ENCODE results near the gene MMEL1.

The MMEL1 gene

DNA sequence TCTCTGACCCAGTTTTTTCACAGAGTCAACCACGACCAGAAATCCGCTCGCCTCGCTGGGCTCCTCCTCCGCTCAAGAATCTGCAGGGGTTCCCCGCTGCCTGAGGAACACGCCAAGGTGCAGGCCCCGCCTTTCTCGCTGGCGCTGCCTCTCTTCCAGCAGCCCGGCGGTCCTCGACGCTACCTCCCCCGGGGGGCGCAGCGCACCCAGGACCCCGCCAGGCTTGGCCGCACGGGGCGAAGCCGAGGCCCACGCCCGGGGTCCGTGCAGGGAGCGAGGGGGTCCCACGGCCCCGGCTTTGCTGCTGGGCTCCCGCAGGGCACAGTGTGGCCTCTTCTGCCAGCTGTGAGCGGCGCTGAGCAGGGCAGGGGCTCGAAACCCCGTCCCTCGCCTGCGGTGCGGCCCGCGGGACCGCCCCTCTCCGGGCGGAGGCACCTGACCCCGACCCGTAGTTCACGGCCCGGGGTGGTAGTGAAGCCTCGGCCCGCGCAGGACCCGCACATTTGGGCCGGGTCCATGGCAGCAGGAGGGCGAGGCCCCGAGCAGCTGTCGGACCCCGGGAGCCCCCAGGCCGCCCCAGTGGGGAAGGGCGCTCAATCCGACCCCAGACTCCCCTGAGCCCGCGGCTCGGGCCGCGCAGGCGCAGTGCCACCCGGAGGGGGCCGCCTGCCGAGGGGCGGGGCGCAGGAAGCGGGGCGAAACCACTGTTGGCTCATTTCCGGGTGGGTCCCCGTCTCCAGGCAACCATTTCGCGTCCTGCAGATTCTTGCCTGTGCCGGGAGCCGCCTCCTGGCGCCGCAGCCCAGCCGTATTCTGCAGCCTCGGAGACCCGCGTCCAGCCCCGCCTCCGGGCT, 10.0 kb upstream of the MMEL1 start:
- DNase-seq: peak; percentile 58 to 82

DNA sequence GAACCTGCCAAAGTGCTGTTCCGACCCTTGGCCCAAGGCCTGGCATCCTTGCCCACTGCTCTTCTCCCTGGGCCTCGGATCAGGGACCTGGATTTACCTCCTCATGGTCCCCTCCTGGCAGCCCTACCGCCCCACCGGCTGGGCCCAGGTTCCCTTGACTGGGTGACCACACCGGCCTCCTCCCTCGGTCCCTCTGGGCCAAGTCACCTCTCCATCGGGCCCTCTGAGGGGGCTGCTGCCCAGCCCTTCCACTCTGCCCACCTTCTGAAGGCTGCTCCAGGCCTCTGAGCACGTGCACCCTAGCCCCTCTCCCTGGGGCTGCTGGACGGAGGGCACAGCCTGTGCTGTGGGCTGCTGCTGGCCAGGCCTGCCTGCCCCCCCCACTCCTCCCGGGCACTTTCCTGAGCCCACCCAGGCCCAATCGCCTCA, 9.3 kb upstream of the MMEL1 start:
- no peak for DNase-seq

DNA sequence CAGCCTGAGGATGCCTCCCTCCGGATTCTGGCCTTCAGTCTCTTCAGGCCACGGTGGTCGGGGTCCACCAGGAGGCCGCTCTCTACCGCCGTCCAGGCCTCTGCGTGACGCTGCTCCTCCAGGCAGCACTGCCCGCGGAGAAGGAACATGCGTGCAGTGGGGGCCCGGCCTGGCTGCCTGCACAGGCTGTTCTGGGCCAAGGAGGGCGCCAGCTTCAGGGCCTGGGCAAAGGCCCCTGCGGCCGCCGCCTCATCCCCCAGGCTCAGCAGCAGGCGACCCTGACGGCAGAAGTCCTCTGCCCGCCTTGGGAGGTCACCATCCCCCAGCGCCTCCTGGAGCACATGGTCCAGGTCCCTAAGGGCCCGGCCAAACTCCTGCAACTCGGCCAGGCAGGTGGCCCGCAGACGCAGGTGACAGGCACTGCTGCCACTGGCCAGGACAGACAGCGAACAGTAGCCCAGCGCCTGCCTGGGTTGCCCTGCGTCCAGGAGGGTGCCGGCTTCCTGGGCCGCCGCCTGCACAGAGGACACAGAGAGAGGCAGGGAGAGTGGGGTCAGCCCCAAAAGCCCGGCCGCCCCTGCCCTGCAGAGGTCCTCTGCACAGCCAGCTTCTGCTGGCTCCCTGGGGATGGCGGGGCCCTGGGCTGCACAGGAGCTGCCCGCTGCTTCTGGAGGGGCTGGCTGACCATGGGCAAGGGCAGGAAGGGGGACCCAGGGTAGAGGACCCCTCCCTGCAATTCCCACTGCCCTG, 8.7 kb upstream of the MMEL1 start:
- DNase-seq: no peak

DNA sequence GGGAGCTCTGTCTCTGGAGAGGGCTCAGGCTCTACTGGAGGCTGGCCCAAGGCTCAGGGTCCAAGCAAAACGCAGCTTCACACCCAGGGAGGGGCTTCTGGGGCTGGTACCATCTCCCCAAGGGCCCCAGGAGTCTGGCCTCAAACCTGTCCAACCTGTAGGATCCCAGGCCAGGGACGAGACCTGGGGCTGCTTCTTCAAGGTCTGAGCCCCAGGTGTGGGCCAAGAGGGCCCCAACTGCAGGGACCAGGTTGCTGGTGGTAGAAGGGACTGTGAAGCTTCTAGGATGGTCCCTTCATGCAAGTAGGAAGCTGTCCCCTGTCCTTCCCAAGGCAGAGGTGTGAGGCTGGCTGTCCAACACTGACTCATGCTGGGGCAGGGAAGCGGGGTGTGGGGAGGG, 7.8 kb upstream of the MMEL1 start:
- no peak for DNase-seq

DNA sequence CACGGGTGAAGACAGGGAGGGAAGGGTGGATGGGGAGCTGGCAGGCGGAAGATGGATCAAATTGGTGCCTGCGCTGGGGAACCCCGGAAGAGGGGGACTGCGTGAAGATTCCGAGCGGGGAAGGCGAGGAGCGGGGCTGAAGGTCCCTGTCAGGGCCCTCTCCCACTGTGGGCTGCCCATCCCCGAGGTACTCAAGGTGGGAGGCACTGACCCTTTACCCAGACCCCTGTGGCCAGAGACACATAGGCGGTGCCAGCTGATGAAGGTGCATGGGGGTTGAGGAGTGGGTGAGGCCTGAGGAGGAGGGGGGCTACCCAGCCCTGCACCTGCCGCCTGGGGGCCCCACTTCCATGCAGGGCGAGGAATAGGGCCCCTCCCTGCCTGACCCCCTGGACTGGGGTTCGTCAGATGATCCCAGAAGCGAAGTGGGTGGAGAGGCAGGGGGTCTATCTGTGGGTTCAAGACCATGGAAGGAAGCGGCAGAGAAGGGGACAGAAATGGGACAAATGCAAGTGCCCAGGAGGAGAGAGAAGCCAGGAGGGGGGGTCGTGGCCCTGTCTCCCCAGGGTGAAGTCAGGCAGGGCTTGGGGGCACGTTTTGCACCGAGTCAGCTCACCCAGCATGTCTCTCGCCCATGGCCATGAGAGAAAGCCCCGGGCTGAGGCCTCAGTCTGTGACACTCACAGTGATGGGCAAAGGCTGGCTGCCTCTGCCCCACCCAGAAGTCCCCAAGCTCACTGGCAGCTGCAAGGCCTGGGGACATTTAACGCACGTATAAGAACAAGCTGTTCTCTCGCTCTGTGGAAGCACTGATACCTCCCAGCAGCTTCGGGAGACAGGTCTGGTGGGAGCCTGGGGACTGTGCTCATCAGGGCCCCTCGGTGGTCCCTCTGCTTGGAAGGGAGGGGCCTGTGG, 7.0 kb upstream of the MMEL1 start:
- no peak for DNase-seq

DNA sequence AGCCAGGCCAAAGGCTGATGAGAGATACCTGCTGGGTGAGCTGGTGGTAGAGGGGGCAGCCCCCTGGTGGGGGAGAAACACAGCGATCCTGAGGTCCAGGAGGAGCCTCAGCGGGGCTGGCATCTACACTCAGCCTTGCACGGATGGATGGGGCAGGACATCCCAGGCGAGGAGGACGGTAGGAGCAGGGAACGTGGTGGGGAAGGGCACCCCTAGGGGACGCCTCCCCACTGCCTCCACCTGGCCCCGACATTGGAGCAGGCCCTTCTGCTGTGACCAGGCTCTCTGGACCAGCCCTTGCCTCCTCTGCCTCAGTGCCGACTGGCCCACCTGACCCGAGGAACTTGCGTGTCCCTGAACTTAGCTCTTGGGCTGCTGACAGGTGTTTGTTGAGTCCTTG, 6.4 kb upstream of the MMEL1 start:
- DNase-seq: no peak

DNA sequence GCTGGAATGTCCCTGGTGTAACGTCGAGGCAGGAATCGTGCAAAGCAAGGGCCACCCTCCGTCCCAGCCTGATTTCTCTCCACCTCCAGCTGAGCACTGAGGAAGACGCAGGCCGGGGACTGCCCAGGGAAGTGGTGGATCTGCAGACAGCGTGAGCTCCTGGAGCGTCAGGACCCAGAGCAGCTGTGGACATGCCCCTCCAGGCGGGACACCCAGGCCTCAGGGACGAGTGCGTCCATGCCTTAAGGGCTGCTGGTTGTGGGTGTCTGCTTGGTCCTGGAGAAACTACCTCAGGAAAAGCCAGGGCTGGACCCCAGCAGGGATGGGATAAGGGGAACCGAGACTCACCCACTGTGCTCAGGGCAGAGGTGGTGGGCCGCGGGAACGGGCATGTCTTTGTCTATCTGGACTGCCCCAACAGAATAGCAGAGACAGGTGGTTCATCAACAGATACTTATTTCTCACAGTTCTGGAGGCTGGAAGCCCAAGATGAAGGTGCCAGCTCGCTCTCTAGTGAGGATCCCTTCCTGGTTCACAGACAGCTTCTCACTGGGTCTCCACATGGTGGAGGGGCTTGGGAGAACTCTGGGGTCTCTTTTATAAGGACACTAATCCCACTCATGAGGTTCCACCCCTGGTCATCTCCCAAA, 5.8 kb upstream of the MMEL1 start:
- DNase-seq: no peak

DNA sequence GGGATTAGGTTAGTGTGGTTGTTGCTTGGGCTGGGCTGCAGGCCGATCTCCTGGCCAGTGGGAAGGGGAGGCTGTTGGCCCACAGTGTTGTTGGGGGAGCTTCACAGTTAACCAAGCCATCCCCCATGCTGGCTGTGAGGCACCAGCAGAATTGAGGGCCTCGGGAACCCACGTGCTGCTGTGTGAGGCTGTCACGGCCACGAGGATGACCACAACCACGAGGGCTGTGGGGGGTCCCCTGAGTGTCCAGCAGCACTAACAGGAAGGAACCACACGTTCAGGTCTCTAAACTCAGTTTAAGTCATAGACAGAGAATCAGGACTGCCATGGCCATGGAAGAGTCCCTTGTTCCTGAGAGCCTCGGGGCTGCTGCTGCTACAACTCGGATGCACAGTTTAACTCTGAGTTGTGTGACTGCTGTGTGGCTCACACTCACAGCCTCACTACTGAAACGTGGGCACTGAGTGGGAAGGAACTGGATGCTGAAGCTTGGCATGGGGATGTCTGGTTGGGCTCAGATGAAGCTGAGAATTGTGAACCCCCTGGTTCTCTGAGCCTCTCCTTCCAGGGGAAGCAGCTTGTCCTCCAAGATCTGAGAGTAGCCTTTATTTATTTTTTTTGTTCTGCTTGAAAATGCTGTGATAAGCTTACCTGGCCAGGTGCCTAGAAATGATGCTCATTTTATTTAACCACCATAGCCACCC, 4.8 kb upstream of the MMEL1 start:
- DNase-seq: no peak

DNA sequence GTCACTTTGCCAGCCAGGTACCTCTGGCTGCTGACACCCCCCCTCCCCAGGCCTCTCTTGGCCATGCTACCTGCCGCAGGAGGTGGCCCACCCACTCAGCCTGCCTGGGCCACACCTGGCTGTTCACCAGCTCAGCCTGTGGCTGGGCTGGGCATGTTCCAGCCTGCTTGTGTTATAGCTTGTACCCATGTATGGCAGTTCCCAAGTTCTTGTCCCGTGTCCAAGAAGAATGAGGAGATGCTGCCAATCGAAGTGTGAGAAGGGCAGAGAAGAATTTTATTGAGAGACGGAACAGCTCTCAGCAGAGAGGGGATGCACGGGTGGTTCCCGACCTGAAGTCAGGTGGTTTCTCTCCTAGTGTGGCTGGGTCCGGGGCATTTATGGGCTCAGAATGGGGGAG, 3.9 kb upstream of the MMEL1 start:
- DNase-seq: no peak

DNA sequence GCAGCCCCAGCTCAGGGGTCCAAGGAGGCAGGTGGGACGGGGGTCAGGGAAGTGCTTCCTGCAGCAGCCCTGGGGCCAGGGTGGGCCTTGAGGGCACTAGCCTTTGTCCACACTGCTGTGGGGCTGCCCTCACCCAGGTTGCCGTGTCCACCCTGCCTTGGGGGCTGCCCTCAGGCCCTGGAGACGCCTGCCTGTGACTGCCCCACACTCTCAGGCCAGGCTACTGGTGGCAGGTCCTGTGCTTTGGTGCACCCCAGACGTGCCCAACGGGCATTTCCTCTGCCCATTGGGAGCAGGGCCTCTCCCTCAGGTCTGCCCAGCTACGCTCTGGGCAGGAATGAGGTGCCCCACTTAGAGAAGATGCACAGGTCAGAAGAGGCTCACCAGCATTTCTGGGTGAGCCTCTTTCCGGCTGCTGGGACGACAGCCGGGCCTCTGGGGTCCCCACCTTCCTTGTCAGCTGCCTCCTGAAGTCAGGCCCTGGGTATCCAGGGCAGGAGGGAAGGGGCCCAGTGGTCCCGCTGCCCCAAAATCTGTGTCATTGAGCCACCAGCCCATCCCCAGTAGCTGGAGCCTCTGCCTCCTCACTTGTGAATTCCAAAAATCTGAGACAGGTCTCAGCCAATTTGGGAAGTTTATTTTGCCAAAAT, 2.7 kb upstream of the MMEL1 start:
- DNase-seq: no peak

DNA sequence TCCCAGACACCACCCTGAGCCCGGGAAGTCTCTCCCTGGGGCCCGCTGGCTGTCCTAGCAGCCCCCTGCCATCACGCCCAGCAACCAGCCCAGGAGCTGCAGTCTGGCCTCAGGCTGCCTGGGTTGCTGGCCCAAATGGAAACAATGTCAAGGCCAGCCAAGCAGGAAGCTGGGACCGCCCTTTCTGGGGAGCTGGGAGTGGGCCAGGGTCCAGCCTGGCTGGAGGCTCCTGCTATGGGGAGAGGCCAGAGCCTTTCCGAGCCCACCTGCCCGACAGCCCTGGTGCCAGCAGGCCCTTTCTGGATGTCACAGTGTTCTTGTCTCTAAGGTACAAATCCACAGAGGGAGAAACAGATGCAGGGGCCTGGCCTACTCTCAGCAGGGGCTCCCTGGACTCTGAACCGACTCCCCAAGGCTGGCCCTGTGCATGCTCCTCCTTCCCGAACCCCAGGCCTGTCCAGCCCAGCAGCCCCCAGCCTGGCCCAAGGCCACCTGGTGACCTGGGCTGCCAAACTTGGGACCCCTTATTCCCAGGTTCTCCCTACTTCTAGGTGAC, 1.2 kb upstream of the MMEL1 start:
- no peak for DNase-seq

DNA sequence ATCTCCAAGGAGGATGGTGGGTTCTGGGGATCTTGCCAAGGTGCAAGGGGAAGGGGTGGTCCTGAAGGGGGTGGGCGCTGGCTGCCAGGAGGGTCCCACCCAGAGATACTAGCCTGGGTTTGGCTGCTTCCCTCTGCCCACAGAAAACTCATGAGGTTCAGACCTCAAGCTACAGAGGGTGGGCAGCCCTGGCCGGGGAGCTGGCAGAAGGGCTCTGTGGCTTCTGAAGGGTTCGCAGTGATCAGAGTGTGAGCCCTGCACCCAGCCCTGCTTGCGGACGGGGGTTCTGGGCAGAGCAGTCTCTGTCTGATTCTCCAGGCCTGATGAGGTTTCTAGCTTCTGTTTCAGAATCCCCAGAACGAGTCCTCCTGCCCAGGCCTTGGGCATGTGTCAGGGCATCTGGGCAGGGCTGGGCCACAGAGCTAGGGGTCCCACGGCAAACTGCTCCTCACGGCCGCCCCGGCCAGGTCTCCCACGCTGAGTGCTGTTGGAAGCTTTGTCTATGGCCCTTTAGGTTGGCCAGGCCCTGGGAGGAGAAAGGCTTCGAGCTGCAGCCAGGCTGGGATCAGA, 635 bp upstream of the MMEL1 start:
- no peak for DNase-seq

DNA sequence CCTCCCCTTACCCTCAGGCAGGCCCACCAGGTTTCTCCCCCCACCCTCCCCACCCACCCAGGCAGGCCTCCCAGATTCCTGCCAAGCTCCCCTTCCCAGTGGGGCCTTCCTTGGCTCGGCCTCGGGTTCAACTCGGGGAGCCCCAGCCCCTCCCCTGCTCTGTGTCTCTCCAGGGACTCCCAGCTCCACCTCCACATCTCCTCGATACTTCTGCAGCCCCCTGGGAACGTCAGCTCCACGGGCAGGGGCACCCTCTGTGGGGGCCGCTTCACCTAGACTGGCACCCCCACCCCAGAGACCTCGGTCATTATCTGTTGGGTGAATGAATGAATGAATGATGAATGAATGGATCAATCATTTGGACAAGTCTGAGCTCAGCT, 775 bp downstream of the MMEL1 start:
- DNase-seq: no peak

DNA sequence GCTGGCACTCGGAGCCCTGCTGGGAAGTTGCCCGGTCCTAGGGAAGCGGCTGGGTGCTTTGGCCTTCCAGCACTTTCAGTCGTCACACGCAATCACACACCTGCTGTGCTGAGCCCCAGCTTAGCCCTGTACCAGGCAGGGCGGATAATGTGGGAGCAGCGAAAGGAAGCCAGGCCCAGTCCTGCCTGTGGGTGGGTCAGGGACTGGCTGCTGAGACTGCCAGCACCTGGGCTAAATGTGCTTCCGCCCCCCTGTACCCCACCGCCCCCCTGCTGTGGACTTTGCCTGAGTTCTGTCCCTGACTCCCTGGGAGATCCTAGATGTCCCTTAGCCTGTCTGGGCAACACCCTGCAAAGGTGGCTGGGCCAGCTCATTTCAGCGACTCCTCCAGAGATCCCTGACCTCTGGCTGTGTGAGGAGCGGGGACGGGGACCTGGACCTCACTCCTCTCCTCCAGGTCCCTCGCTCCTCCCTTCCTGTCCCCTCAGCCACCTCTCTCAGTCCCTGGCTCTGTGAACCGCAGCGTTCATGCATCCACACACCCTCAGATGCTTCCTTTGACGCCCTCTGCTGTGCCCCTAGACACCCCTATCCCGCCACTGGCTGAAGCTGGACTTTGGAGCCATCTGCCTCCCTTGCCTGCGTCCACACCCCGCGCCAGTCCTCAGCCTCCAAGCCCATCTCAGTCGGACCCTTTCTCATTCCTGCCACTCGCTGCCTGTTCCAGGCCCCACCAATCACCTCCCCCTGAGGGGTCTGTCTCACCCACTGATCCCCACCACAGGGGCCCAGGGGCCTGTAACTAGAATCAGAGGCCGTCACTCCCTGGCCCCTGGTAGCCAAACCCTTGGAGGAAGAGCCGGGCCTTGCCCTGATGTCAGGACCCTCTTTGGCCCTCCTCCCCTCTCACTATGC, 1.4 kb downstream of the MMEL1 start:
- DNase-seq: no peak

DNA sequence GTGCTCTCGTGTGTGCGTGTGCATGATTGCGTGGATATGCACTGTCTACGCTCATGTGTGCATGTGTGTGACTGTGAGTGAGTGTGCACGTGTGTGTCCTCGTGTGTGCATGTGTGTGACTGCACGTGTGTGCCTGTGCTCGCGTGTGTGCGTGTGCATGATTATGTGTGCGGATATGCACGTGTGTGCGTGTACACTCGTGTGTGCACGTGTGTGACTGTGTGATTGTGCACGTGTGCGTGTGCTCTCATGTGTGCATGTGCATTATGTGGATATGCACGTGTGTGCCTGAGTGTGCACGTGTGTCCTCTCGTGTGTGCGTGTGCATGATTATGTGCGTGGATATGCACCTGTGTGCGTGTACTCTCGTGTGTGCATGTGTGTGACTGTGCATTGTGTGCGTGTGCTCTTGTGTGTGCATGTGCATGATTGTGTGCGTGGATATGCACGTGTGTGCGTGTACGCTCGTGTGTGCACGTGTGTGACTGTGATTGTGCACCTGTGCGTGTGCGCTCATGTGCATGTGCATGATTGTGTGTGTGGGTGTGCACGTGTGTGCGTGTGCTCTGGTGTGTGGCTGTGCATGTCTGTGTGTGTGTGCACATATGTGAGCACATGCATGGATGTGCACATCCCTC, 2.2 kb downstream of the MMEL1 start:
- DNase-seq: no peak

DNA sequence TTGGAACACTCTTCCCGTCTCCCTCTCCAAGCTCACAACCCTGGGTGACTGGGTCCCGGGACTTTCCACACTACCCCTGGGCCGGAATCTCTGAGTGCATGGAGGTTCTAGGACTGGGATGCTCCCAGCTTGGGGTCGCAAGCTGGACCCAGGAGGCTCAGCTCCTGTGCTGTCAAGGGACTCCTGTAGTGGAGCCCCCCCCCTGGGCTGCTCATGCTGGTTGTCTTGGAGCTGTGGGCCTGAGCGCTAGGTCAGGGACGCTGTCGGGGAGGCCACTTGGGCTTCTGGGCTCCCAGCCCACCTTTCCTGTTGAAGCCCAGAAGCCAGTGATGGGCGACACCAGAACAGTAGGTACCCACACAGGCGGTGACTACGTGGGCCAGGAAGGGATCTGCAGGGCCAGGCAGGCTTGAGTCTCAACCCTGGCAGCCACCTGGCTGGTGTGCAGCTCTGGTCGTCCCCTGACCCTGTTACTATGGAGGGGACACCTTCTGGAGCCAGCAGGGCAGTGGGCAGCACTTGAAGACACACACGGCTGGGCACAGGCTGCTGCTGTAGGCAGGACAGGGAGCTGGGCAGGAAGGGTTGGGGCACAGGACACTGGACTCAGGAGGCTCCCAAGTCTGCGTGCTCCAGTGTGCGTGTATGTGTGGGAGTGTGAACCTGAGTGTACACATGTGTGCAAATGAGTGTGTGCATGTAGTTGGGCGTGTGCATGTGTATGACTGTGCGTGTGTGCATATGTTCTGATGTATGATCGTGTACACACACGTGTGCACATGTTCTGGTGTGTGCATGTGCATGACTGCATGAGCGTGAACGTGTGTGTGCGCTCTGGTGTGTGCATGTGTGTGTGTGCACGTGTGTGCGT, 3.0 kb downstream of the MMEL1 start:
- no peak for DNase-seq

DNA sequence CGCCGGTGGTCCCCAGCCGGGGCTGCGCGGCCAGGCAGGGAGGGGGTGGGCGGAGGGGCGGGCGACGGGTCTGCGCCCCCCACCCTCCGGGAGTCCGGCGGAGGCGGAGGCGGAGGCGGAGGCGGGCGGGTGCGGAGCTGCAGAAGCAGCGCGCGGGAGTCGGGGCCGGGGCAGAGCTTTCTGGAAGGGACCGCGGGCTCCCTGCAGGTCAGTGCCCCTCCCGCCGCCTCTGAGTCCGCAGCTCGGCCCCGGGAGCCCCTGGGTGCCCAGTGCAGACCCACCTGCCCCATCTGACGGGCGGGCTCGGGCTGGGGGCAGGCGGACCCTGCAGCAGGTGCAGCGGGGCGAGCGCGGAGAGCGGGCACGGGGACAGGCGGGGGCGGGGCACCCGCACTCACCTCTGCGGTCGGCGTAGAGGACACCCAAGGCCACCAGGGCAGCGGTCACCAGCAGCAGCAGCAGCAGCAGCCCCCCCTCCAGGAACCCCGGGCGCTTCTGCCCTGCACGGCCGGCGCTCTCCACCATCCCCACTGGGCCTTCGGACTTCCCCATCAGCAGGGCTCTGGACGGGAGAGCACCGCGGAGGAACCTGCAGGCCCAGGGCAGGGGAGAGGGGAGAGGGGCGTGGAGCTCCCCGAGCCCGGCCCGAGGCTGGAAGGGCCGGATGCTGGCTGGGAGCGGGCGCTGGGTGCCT, 3.7 kb downstream of the MMEL1 start:
- DNase-seq: no peak

Data from hippocampal formation (tissue), 2 donors.